Keratinocyte (primary cell): ENCODE data around the gene ABCC6. TPM values are rescaled to one million over a fixed set of nuclear protein-coding genes. Genes with fewer than 3 reads are reported as not detected.

Experiments
- DNase-seq: peaks from one replicate; pipeline ENCODE4 v3.0.0-alpha.2; 2011; ENCODE audit warnings: low read depth, missing footprints, low spot score
- FAIRE-seq: peaks from 2 replicates; lab custom pipeline; 2011; peaks lifted over from hg19 to GRCh38; lab: Jason Lieb, UNC
- H2AFZ ChIP-seq: 2 replicates; pipeline ENCODE4 v1.6.0; 2012; ENCODE audit warnings: low read length, control low read depth, inconsistent platforms; ENCODE audit not compliant: control insufficient read depth
- H3K27ac ChIP-seq: 2 replicates; pipeline ENCODE4 v1.5.1; 2011; ENCODE audit warnings: low read length; ENCODE audit not compliant: control insufficient read depth, insufficient read depth
- H3K27me3 ChIP-seq: 3 replicates; pipeline ENCODE4 v1.6.0; 2011; ENCODE audit warnings: low read length; ENCODE audit not compliant: control insufficient read depth, insufficient read depth; ENCODE audit errors: extremely low read depth
- H3K36me3 ChIP-seq, 2 experiments: 2 replicates in 1 of 2; 3 replicates in 1 of 2; pipeline ENCODE4 v1.5.1; 2011; ENCODE audit warnings: low read length in 2 of 2, mild to moderate bottlenecking in 1 of 2; ENCODE audit not compliant: control insufficient read depth in 2 of 2, insufficient read depth in 2 of 2; ENCODE audit errors: extremely low read depth in 1 of 2
- H3K4me1 ChIP-seq: 3 replicates; pipeline ENCODE4 v1.5.1; 2011; ENCODE audit warnings: low read length; ENCODE audit not compliant: control insufficient read depth, insufficient read depth; ENCODE audit errors: extremely low read depth
- H3K4me2 ChIP-seq: 3 replicates; pipeline ENCODE4 v1.6.0; 2011; ENCODE audit warnings: low read depth, low read length; ENCODE audit not compliant: control insufficient read depth, insufficient read depth; ENCODE audit errors: extremely low read depth
- H3K4me3 ChIP-seq, 3 experiments: fragments of 200-600 bp in 1 of 3; sonication (generic) in 1 of 3; 2 replicates in 2 of 3; 3 replicates in 1 of 3; pipeline ENCODE4 v1.5.1; 2011 to 2016; ENCODE audit warnings: low read length in 3 of 3, mild to moderate bottlenecking in 3 of 3, control low read depth in 2 of 3, inconsistent platforms in 1 of 3, low read depth in 1 of 3, mixed read lengths in 1 of 3, mixed run types in 1 of 3, moderate library complexity in 1 of 3; ENCODE audit not compliant: control insufficient read depth in 2 of 3, insufficient read depth in 2 of 3; ENCODE audit errors: extremely low read depth in 1 of 3
- H3K79me2 ChIP-seq: 2 replicates; pipeline ENCODE4 v1.6.0; 2012; ENCODE audit warnings: low read length; ENCODE audit not compliant: control insufficient read depth, insufficient read depth
- H3K9ac ChIP-seq: 3 replicates; pipeline ENCODE4 v1.6.0; 2011; ENCODE audit warnings: low read length; ENCODE audit not compliant: control insufficient read depth, insufficient read depth; ENCODE audit errors: extremely low read depth
- H3K9me1 ChIP-seq: 3 replicates; pipeline ENCODE4 v1.6.0; 2011; ENCODE audit warnings: low read length; ENCODE audit not compliant: control insufficient read depth, insufficient read depth; ENCODE audit errors: extremely low read depth
- H3K9me3 ChIP-seq: 2 replicates; pipeline ENCODE4 v1.5.1; 2012; ENCODE audit warnings: low read depth, low read length; ENCODE audit not compliant: control insufficient read depth
- H4K20me1 ChIP-seq: 3 replicates; pipeline ENCODE4 v1.6.0; 2011; ENCODE audit warnings: low read length; ENCODE audit not compliant: control insufficient read depth, insufficient read depth; ENCODE audit errors: extremely low read depth
- EZH2 ChIP-seq: IDR thresholded peaks from one replicate; pipeline ENCODE4 v1.6.1; 2012; ENCODE audit warnings: inconsistent platforms, mild to moderate bottlenecking, low read length, moderate library complexity
- dilution Hi-C: fragments of 300-500 bp; cut with MboI; formaldehyde crosslinking; loops from one replicate; pipeline ENCODE4 v1.7.0; 2020; ENCODE audit warnings: low sequenced_read_pairs; ENCODE audit not compliant: extremely low pct_ligation_motif_present
- polyA plus RNA-seq, 5 experiments: library from polyadenylated mRNA; depleted of rRNA in 3 of 5; stranded (reverse) in 3 of 5; stranded (forward) in 1 of 5; unstranded in 1 of 5; fragments of >200 nt; gene quantifications; 1 replicate in 1 of 5; 2 replicates in 3 of 5; 3 replicates in 1 of 5; pipeline versions ENCODE4 v1.2.1 to v1.2.3, GENCODE V29; 2011 to 2012; ENCODE audit warnings: missing spikeins in 2 of 5, low read depth in 1 of 5, low replicate concordance in 1 of 5
- TF ChIP-seq, protein P1 (sequence below), 3 experiments: IDR thresholded peaks in 1 of 3; conservative IDR thresholded peaks in 1 of 3; optimal IDR thresholded peaks in 1 of 3; 2 replicates in 2 of 3; 3 replicates in 1 of 3; pipeline versions ENCODE3 to v1.5.1; 2011; ENCODE audit warnings: low read length in 3 of 3, mild to moderate bottlenecking in 3 of 3, moderate library complexity in 2 of 3, control low read depth in 1 of 3, inconsistent platforms in 1 of 3; ENCODE audit not compliant: insufficient read depth in 2 of 3; ENCODE audit errors: extremely low read depth in 1 of 3

Gene ABCC6
- polyA plus RNA-seq, 1 donor (not counting 4 experiments of a cell fraction or from before 2014, with no cell fraction given), result not detected

DNA sequence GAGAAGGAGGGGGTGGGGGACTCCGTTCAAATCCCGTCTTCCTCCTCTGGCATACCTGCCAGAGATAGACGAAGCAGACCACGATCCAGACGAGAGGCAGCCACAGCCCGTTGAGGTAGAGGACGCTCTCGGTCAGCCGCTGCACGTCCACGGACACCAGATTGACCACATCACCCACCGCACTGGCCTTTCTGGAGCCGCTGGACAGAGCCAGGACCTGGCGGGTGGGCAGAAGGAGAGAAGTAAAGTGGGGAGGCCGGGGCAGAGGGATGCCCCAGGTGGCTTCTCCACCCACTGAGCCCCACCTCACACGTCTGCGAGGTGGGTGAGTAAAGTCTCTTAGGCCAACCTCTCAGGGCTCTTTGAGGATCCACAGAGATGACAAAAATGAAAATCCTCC lies 25.3 kb downstream of the ABCC6 start:
- no peak overlapping the region for H3K9ac ChIP-seq
- no peak overlapping the region for H2AFZ ChIP-seq
- no peak for TF ChIP-seq EZH2
- TF ChIP-seq, protein P1, sequence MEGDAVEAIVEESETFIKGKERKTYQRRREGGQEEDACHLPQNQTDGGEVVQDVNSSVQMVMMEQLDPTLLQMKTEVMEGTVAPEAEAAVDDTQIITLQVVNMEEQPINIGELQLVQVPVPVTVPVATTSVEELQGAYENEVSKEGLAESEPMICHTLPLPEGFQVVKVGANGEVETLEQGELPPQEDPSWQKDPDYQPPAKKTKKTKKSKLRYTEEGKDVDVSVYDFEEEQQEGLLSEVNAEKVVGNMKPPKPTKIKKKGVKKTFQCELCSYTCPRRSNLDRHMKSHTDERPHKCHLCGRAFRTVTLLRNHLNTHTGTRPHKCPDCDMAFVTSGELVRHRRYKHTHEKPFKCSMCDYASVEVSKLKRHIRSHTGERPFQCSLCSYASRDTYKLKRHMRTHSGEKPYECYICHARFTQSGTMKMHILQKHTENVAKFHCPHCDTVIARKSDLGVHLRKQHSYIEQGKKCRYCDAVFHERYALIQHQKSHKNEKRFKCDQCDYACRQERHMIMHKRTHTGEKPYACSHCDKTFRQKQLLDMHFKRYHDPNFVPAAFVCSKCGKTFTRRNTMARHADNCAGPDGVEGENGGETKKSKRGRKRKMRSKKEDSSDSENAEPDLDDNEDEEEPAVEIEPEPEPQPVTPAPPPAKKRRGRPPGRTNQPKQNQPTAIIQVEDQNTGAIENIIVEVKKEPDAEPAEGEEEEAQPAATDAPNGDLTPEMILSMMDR (optimal IDR thresholded peaks at IDR 0.05 in 1 of 3, IDR thresholded peaks at IDR 0.05 in 1 of 3, conservative IDR thresholded peaks at IDR 0.05 in 1 of 3; ENCODE audit: extremely low read depth in 1 of 3, insufficient read depth in 2 of 3, low read length in 3 of 3), result no peak
- FAIRE-seq (no peak), DNase-seq (no peak)
- no peaks in the 10 kb centered on the region for H3K27me3 ChIP-seq
- dilution Hi-C loops, result no loop called here
- no peaks in the 10 kb centered on the region for H3K9me3 ChIP-seq
- no peaks in the 10 kb centered on the region for H3K9me1 ChIP-seq
- no peak overlapping the region for H3K4me2 ChIP-seq
- H3K4me1 ChIP-seq, result peaks cover 4% of the 10 kb centered on the region
- no peaks in the 10 kb centered on the region for H4K20me1 ChIP-seq
- no peaks in the 10 kb centered on the region for H3K36me3 ChIP-seq
- H3K27ac ChIP-seq, result no peak overlapping the region
- H3K79me2 ChIP-seq, result no peaks in the 10 kb centered on the region
- H3K4me3 ChIP-seq, result no peak overlapping the region

DNA sequence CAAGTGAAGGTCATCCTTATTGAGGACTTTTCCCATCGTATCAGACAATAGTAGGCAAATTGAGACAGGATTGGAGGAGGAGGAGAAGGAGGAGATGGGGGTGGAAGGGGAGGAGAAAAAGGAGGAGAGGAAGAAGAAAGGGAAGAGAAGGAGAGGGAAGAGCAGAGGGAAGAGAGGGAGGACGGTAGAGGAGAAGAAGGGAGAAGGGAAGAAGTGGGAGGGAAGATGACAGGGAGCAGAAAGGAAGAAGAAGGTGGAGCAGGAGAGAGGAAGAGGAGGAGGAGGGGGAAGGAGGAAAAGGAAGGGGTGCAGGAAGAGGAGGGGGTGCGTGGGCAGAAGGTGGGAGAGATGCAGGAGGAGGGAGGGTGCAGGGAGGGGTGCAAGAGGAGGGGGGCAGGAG lies 26.0 kb downstream of the ABCC6 start:
- dilution Hi-C loops, result no loop called here
- FAIRE-seq, result no peak
- H3K36me3 ChIP-seq, result no peaks in the 10 kb centered on the region

More for the DNA sequence above, 26.0 kb downstream of the ABCC6 start:
- no peak for DNase-seq
- no peaks in the 10 kb centered on the region for H4K20me1 ChIP-seq
- peaks cover 4% of the 10 kb centered on the region for H3K4me1 ChIP-seq
- H3K9me3 ChIP-seq, result no peaks in the 10 kb centered on the region
- no peaks in the 10 kb centered on the region for H3K79me2 ChIP-seq
- TF ChIP-seq, protein P1 (optimal IDR thresholded peaks at IDR 0.05 in 1 of 3, IDR thresholded peaks at IDR 0.05 in 1 of 3, conservative IDR thresholded peaks at IDR 0.05 in 1 of 3; ENCODE audit: extremely low read depth in 1 of 3, insufficient read depth in 2 of 3, low read length in 3 of 3), result no peak
- no peak for TF ChIP-seq EZH2
- no peaks in the 10 kb centered on the region for H3K9me1 ChIP-seq
- no peak overlapping the region for H3K4me3 ChIP-seq
- H3K27ac ChIP-seq, result no peak overlapping the region
- H3K27me3 ChIP-seq, result peaks cover 5% of the 10 kb centered on the region
- no peak overlapping the region for H2AFZ ChIP-seq
- no peak overlapping the region for H3K9ac ChIP-seq
- no peak overlapping the region for H3K4me2 ChIP-seq
